ENCODE results near the gene SMIM24. TPM values are rescaled to one million over a fixed set of nuclear protein-coding genes. Genes with fewer than 3 reads are reported as not detected.
"Not testable (repeated sequence)": the region's sequence is repeated elsewhere in the genome, so short reads cannot be mapped to it uniquely, and the experiment has no call there.

The SMIM24 gene
- total RNA-seq, 6 experiments from 2014 or later, result 2.1 to 38.1 (median 6.6) TPM; not detected in 1

DNA sequence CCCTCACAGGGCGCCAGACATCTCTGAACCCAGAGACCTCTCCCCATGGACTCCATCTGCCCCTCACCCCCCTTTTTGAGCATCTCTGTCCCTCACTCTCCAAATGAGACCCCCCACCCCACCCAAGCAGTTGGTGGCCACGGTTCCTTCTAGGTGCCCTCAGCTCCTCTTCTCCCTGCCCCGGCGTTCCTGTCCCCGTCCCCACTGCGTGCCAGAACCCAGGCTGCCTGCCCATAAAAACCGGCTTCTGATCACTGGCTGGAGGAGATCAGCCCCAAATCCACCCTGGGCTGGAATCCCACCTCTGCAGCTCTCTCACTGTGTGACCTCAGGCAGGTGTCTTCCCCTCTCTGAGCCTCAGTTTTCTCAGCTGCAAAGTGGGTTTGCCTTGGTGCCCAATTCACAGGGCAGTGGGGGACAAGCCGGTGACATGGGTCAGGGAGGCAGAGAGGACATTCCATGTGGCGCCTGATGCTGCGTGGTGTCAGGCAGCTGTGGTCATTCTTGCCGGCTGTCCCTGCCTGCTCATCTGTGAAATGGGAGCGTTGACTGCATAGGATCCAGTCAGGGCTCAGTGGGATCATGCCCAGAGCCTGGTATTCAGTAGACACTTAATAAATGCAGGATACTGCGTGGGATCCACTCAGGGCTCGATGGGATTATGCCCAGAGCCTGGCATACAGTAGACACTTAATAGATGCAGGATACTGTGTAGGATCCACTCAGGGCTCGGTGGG is 25.5 kb downstream of the SMIM24 start:
- TF ChIP-seq, protein P1, sequence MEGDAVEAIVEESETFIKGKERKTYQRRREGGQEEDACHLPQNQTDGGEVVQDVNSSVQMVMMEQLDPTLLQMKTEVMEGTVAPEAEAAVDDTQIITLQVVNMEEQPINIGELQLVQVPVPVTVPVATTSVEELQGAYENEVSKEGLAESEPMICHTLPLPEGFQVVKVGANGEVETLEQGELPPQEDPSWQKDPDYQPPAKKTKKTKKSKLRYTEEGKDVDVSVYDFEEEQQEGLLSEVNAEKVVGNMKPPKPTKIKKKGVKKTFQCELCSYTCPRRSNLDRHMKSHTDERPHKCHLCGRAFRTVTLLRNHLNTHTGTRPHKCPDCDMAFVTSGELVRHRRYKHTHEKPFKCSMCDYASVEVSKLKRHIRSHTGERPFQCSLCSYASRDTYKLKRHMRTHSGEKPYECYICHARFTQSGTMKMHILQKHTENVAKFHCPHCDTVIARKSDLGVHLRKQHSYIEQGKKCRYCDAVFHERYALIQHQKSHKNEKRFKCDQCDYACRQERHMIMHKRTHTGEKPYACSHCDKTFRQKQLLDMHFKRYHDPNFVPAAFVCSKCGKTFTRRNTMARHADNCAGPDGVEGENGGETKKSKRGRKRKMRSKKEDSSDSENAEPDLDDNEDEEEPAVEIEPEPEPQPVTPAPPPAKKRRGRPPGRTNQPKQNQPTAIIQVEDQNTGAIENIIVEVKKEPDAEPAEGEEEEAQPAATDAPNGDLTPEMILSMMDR (IDR thresholded peaks at IDR 0.05), result no peak
- TF ChIP-seq POLR2A (IDR thresholded peaks at IDR 0.05), result no peak
- DNase-seq, result no peak
- Histone ChIP-seq H3K36me3 (peaks cover 0 to 65% (median 35%) of the 10 kb centered on the region in 4 donors), H3K9me3 (no peaks in the 10 kb centered on the region), H3K27me3 (no peaks in the 10 kb centered on the region), H3K27ac (no peak overlapping the region), H3K4me1 (peaks cover 0 to 30% (median 12%) of the 10 kb centered on the region in 4 donors), H3K4me3 (no peak overlapping the region)
- ATAC-seq, result no peak
- intact Hi-C loops (cut with DNase I), result no loop called here
- 94% methylated on average over 8 of the region's 15 CpGs for WGBS (ENCODE audit: insufficient coverage, low coverage, low lambda C conversion rate, missing lambda C conversion rate)

DNA sequence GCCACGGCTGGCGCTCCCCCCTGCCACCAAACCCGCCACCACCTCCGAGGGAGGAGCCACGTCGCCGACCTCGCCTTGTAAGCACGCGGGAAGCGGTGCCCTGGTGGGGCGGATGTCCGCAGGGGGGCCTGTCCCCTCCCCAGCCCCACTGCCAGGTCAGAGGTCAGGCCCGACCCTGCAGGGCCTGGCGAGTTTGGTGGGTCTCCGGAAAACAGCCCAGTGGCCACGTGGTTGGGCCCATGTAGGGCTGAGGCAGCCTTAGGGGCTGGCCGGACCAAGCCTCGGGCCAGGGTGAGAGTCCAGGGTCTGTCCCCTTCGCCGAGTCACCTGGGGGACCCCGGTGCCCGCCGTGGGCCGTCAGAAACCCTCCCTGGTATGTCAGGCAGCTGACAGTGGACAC is 26.5 kb downstream of the SMIM24 start:
- intact Hi-C loops (cut with DNase I), result no loop called here
- Histone ChIP-seq H3K36me3 (peaks cover 0 to 75% (median 40%) of the 10 kb centered on the region in 4 donors), H3K27me3 (no peaks in the 10 kb centered on the region), H3K9me3 (no peaks in the 10 kb centered on the region), H3K27ac (no peak overlapping the region), H3K4me3 (no peak overlapping the region), H3K4me1 (peaks cover 0 to 23% (median 7%) of the 10 kb centered on the region in 4 donors)
- ATAC-seq (peak in 1 of 4 donors; percentile 1), DNase-seq (no peak)
- no CpG with 5 or more reads among the region's 25 CpGs for WGBS (ENCODE audit: insufficient coverage, low coverage, low lambda C conversion rate, missing lambda C conversion rate)
- TF ChIP-seq, protein P1 (IDR thresholded peaks at IDR 0.05), result no peak
- TF ChIP-seq POLR2A (IDR thresholded peaks at IDR 0.05), result no peak

DNA sequence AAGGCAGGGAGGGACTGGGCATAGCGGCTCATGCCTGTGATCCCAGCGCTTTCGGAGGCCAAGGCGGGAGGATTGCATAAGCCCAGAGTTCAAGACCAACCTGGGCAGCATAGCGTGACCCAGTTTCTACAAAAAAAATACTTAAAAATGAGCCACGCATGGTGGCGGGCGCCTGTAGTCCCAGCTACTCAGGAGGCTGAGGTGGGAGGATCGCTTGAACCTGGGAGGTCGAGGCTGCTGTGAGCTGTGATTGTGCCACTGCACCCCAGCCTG is 27.4 kb downstream of the SMIM24 start:
- H3K4me3 ChIP-seq; intact Hi-C loops (cut with DNase I); ATAC-seq; H3K27ac ChIP-seq; H3K27me3 ChIP-seq; H3K9me3 ChIP-seq; DNase-seq: not testable (repeated sequence)
- Histone ChIP-seq H3K36me3 (peaks cover 0 to 83% (median 45%) of the 10 kb centered on the region in 4 donors), H3K4me1 (peaks cover 0 to 20% (median 6%) of the 10 kb centered on the region in 4 donors)
- WGBS (ENCODE audit: insufficient coverage, low coverage, low lambda C conversion rate, missing lambda C conversion rate), result no CpG with 5 or more reads among the region's 10 CpGs

DNA sequence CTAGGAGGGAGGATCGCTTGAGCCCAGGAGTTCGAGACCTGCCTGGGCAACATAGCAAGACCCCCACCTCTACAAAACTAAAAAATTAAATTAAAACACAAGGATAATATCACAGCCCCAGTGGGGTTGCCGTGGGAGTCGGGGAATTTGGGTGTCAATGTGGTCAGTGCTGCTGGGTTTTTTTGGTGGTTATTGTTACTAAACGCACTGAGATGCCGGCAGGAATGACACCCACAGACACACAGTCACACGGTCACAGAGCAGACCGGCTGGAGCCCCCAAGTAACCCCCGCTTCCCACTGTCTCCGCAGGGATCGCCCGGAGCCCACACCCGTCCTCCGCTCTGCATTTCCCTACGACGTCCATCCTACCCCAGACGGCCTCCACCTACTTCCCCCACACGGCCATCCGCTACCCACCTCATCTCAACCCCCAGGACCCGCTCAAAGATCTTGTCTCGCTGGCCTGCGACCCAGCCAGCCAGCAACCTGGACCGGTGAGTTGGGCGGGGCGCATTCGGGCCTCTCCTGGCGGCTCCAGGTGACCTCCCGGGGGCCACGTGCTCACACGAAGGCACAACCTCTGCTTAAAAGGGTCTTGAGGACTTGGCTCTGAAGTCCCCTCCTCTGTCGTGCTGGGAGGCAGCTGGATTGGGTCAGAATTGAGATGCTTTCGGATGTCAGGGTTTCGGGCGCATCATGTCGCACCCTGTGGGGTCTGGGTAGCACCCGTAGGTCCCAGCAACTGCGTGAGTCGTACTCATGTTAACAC is 28.0 kb downstream of the SMIM24 start:
- Histone ChIP-seq H3K4me3 (no peak overlapping the region), H3K27me3 (no peaks in the 10 kb centered on the region), H3K27ac (peak overlapping the region in 1 of 3 donors; percentile 14), H3K4me1 (peaks cover 0 to 16% (median 6%) of the 10 kb centered on the region in 4 donors), H3K36me3 (peaks cover 0 to 88% (median 47%) of the 10 kb centered on the region in 4 donors), H3K9me3 (no peaks in the 10 kb centered on the region)
- TF ChIP-seq POLR2A (IDR thresholded peaks at IDR 0.05), result no peak
- TF ChIP-seq, protein P1 (IDR thresholded peaks at IDR 0.05), result no peak
- ATAC-seq (no peak), DNase-seq (no peak)
- WGBS (ENCODE audit: insufficient coverage, low coverage, low lambda C conversion rate, missing lambda C conversion rate), result 100% methylated on average over 2 of the region's 38 CpGs
- intact Hi-C loops (cut with DNase I), result no loop called here

DNA sequence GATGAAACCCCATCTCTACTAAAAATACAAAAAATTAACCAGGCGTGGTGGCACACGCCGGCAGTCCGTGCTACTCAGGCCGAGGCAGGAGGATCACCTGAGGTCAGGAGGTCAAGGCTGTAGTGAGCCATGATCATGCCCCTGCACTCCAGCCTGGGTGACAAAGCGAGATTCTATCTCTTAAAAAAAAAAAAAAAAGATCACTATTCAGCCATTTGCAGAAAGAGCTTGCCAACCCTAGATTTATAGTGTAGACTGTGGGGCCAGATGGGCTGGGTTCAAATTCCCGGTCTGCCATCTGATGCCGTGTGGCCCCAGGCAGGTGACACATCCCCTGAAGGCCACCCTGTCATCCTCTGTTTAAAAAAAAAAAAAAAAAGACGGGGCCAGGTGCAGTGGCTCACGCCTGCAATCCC is 28.9 kb downstream of the SMIM24 start:
- intact Hi-C loops (cut with DNase I), result no loop called here
- Histone ChIP-seq H3K4me1 (peaks cover 0 to 16% (median 6%) of the 10 kb centered on the region in 4 donors), H3K4me3 (no peak overlapping the region), H3K27me3 (no peaks in the 10 kb centered on the region), H3K9me3 (no peaks in the 10 kb centered on the region), H3K27ac (peak overlapping the region; percentile 14 to 47 (median 41)), H3K36me3 (peaks cover 0 to 90% (median 45%) of the 10 kb centered on the region in 4 donors)
- TF ChIP-seq POLR2A (IDR thresholded peaks at IDR 0.05), result no peak
- TF ChIP-seq, protein P1 (IDR thresholded peaks at IDR 0.05), result no peak
- 57% methylated on average over 8 of the region's 10 CpGs for WGBS (ENCODE audit: insufficient coverage, low coverage, low lambda C conversion rate, missing lambda C conversion rate)
- ATAC-seq (peak; percentile 41 to 65 (median 52)), DNase-seq (no peak)

Measured in right lobe of liver (tissue), 6 donors.